Kidney (tissue), 14 donors: ENCODE data around the gene KCNQ5. TPM values are rescaled to one million over a fixed set of nuclear protein-coding genes. Genes with fewer than 3 reads are reported as not detected.

Experiments
- DNase-seq, 5 donors: peaks; one replicate each; pipeline ENCODE4 v3.0.0-alpha.2; 2013 to 2020
- FAIRE-seq: peaks from 2 replicates; lab custom pipeline; 2012; peaks lifted over from hg19 to GRCh38; lab: Jason Lieb, UNC
- H3K27ac ChIP-seq, 2 donors: one replicate each; pipeline ENCODE4 v1.7.0; 2013; ENCODE audit warnings: low read depth in 2 of 2, low read length in 2 of 2, inconsistent platforms in 1 of 2
- H3K27me3 ChIP-seq: one replicate; pipeline ENCODE4 v1.7.1; 2013; ENCODE audit warnings: low read length, inconsistent platforms; ENCODE audit not compliant: control insufficient read depth, insufficient read depth
- H3K36me3 ChIP-seq, 3 donors: one replicate each; pipeline versions ENCODE4 v1.7.0 to v1.7.1; 2013; ENCODE audit warnings: low read length in 3 of 3, control low read depth in 1 of 3, inconsistent platforms in 1 of 3; ENCODE audit not compliant: insufficient read depth in 3 of 3, control insufficient read depth in 2 of 3
- H3K4me1 ChIP-seq, 3 donors: one replicate each; pipeline versions ENCODE4 v1.7.0 to v1.7.1; 2013; ENCODE audit warnings: low read length in 3 of 3, inconsistent platforms in 1 of 3, low read depth in 1 of 3; ENCODE audit not compliant: control insufficient read depth in 2 of 3, insufficient read depth in 2 of 3
- H3K4me3 ChIP-seq, 3 donors: one replicate each; pipeline versions ENCODE4 v1.7.0 to v1.8.1; 2013; ENCODE audit warnings: low read length in 3 of 3, control low read depth in 1 of 3, inconsistent platforms in 1 of 3
- H3K9ac ChIP-seq, 3 donors: one replicate each; pipeline versions ENCODE4 v1.7.0 to v1.7.1; 2013; ENCODE audit warnings: low read length in 3 of 3, control low read depth in 1 of 3, inconsistent platforms in 1 of 3
- H3K9me3 ChIP-seq, 3 donors: one replicate each; pipeline versions ENCODE4 v1.7.0 to v1.7.1; 2013; ENCODE audit warnings: low read length in 3 of 3, control low read depth in 1 of 3, inconsistent platforms in 1 of 3; ENCODE audit not compliant: control insufficient read depth in 2 of 3, insufficient read depth in 1 of 3
- CTCF ChIP-seq: IDR thresholded peaks from 3 replicates; pipeline ENCODE4 v1.5.1; 2012; ENCODE audit warnings: mild to moderate bottlenecking, moderate library complexity, borderline replicate concordance; ENCODE audit not compliant: insufficient read depth; ENCODE audit errors: extremely low read depth
- intact Hi-C: fragments of 100-400 bp; cut with DNase I; formaldehyde crosslinking; loops from one replicate; pipeline ENCODE4 v1.11.1; 2022
- polyA plus RNA-seq: library from polyadenylated mRNA; stranded (reverse); fragments of 350-450 nt; fragmentation: Illumina TruSeq; extraction: RNeasy Lipid Tissue Mini Kit (QIAGEN cat#74804); gene quantifications from one replicate; pipeline ENCODE4 v1.2.3, GENCODE V29; 2014; ENCODE audit warnings: low read depth, low replicate concordance; ENCODE audit not compliant: insufficient read depth
- total RNA-seq: library from RNA; stranded (reverse); fragmentation: NEBNext Ultra II Directional; extraction: Animal tissue kit (Norgen Biotek cat#: 25700); gene quantifications from one replicate; pipeline ENCODE4 v1.2.1, GENCODE V29; 2021
- donor health status: control.
- donor health status: control.
- donor health status: control.
- donor health status: control.
- donor health status: control.
- donor health status: DM: yes; HTN: yes; CAD: no.
- donor health status: Normal renal cell carcinoma (clear cell type).

The KCNQ5 gene
- total and polyA plus RNA-seq, 2 donors from 2014 or later, result 0.50 TPM; not detected in 1

- TF ChIP-seq CTCF, result no peak
- no peak overlapping the region for H3K9ac ChIP-seq
- no peak overlapping the region for H3K27ac ChIP-seq
- DNase-seq (no peak), FAIRE-seq (no peak)
- intact Hi-C loops, result no loop called here
- no peaks in the 10 kb centered on the region for H3K27me3 ChIP-seq
- no peaks in the 10 kb centered on the region for H3K36me3 ChIP-seq
- H3K4me1 ChIP-seq, result no peaks in the 10 kb centered on the region
- H3K9me3 ChIP-seq, result no peaks in the 10 kb centered on the region
- no peak overlapping the region for H3K4me3 ChIP-seq
Measured at GRCh38 chr6:73139681-73140383, 518.0 kb downstream of the KCNQ5 start.

GRCh38 chr6:73143551-73143950, 521.7 kb downstream of the KCNQ5 start:
- Histone ChIP-seq H3K4me3 (no peak overlapping the region), H3K27ac (no peak overlapping the region), H3K27me3 (no peaks in the 10 kb centered on the region), H3K4me1 (no peaks in the 10 kb centered on the region), H3K36me3 (no peaks in the 10 kb centered on the region), H3K9ac (no peak overlapping the region), H3K9me3 (no peaks in the 10 kb centered on the region)
- FAIRE-seq (no peak), DNase-seq (no peak)
- intact Hi-C loops, result no loop called here
- TF ChIP-seq CTCF, result no peak

- no peak overlapping the region for H3K4me3 ChIP-seq
- no peak overlapping the region for H3K9ac ChIP-seq
- H3K4me1 ChIP-seq, result no peaks in the 10 kb centered on the region
- H3K27me3 ChIP-seq, result no peaks in the 10 kb centered on the region
- FAIRE-seq, result no peak
- intact Hi-C loops, result no loop called here
- H3K27ac ChIP-seq, result no peak overlapping the region
- no peaks in the 10 kb centered on the region for H3K9me3 ChIP-seq
- no peaks in the 10 kb centered on the region for H3K36me3 ChIP-seq
- TF ChIP-seq CTCF, result no peak
- DNase-seq, result no peak
Measured at GRCh38 chr6:73144516-73144915, 522.7 kb downstream of the KCNQ5 start.

GRCh38 chr6:73145690-73146089, 523.8 kb downstream of the KCNQ5 start:
- FAIRE-seq (no peak), DNase-seq (no peak)
- H3K36me3 ChIP-seq, result no peaks in the 10 kb centered on the region
- no peak for TF ChIP-seq CTCF
- no peak overlapping the region for H3K4me3 ChIP-seq
- no peaks in the 10 kb centered on the region for H3K9me3 ChIP-seq
- H3K27me3 ChIP-seq, result no peaks in the 10 kb centered on the region
- H3K4me1 ChIP-seq, result no peaks in the 10 kb centered on the region
- intact Hi-C loops, result no loop called here
- no peak overlapping the region for H3K9ac ChIP-seq
- H3K27ac ChIP-seq, result no peak overlapping the region
